Bronchial epithelial cell (primary cell): ENCODE results near the gene SOCS4. TPM values are rescaled to one million over a fixed set of nuclear protein-coding genes. Genes with fewer than 3 reads are reported as not detected.

ENCODE experiments used
- DNase-seq: peaks from one replicate; pipeline ENCODE4 v3.0.0-alpha.2; 2010; ENCODE audit warnings: low read depth
- FAIRE-seq: peaks from 2 replicates; lab custom pipeline; 2011; peaks lifted over from hg19 to GRCh38; lab: Jason Lieb, UNC
- H3K27me3 ChIP-seq: 2 replicates; pipeline ENCODE4 v1.5.1; 2011; ENCODE audit warnings: low read length; ENCODE audit not compliant: control insufficient read depth, insufficient read depth
- H3K36me3 ChIP-seq: 2 replicates; pipeline ENCODE4 v1.5.1; 2011; ENCODE audit warnings: low read length; ENCODE audit not compliant: control insufficient read depth, insufficient read depth
- H3K4me3 ChIP-seq: 2 replicates; pipeline ENCODE4 v1.5.1; 2011; ENCODE audit warnings: mild to moderate bottlenecking, low read depth, low read length, control low read depth
- total RNA-seq: library from RNA; depleted of rRNA; stranded (reverse); fragments of >200 nt; gene quantifications from 2 replicates; pipeline ENCODE4 v1.2.1, GENCODE V29; 2014
- TF ChIP-seq, protein P1 (sequence below): IDR thresholded peaks from 2 replicates; pipeline ENCODE4 v1.5.1; 2011; ENCODE audit warnings: mild to moderate bottlenecking, moderate library complexity, low read length, control low read depth, inconsistent platforms; ENCODE audit not compliant: insufficient read depth, severe bottlenecking

SOCS4 gene, protein sequence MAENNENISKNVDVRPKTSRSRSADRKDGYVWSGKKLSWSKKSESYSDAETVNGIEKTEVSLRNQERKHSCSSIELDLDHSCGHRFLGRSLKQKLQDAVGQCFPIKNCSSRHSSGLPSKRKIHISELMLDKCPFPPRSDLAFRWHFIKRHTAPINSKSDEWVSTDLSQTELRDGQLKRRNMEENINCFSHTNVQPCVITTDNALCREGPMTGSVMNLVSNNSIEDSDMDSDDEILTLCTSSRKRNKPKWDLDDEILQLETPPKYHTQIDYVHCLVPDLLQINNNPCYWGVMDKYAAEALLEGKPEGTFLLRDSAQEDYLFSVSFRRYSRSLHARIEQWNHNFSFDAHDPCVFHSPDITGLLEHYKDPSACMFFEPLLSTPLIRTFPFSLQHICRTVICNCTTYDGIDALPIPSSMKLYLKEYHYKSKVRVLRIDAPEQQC
- 10.0 and 13.6 TPM in 2 replicates for total RNA-seq

DNA sequence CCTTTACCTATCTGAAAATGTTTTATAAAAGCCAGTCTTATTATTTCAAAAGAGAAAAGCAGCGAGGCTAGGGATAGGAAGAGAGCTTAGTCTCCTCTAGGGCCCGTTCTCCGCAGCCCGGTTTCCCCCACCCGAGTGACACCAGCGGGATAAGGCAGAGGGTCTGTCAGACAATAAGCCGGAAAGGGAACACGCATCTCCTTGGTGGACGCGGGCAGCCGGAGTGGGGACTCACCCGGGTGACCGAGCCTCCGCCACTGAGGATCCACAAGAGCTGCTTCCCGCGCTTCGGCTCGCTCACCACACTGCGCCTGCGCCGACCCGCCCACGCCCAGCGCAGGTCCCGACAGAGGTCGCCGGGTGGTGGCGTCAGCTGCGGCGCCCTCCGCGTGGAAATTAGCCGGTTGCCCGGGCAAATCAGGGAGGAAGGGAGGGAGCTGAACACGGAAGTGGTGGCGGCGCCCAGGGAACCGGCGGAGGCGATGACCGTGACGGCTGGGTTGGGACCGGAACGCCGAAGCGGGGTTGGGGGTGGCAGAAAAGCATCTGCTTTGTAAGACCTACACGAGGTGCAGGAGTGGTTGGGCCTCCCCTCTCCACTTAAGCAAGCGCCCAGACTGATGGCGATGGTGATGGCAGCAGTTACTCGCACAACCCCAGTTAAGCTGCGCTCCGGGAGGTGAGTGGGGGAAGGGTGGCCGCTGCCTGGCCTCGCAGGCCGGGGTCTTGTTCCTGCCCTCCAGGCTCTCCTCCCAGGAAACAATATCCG, at the start of gene SOCS4, which contains the start of gene WDHD1:
SOCS4 (plus strand) TSS at position 444 of the 769 bp plus-strand sequence. CDS start 15,806 bp downstream, outside the sequence.
WDHD1 (minus strand) TSS at position 307 of the 769 bp plus-strand sequence. CDS start 312 bp downstream, outside the sequence.
- no peaks in the 10 kb centered on the region for H3K27me3 ChIP-seq
- H3K36me3 ChIP-seq: no peaks in the 10 kb centered on the region
- TF ChIP-seq, protein P1, sequence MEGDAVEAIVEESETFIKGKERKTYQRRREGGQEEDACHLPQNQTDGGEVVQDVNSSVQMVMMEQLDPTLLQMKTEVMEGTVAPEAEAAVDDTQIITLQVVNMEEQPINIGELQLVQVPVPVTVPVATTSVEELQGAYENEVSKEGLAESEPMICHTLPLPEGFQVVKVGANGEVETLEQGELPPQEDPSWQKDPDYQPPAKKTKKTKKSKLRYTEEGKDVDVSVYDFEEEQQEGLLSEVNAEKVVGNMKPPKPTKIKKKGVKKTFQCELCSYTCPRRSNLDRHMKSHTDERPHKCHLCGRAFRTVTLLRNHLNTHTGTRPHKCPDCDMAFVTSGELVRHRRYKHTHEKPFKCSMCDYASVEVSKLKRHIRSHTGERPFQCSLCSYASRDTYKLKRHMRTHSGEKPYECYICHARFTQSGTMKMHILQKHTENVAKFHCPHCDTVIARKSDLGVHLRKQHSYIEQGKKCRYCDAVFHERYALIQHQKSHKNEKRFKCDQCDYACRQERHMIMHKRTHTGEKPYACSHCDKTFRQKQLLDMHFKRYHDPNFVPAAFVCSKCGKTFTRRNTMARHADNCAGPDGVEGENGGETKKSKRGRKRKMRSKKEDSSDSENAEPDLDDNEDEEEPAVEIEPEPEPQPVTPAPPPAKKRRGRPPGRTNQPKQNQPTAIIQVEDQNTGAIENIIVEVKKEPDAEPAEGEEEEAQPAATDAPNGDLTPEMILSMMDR: no peak
- no peak for FAIRE-seq
- H3K4me3 ChIP-seq: peak within 1 kb of the TSS; percentile 70
- peak; percentile 87 for DNase-seq

DNA sequence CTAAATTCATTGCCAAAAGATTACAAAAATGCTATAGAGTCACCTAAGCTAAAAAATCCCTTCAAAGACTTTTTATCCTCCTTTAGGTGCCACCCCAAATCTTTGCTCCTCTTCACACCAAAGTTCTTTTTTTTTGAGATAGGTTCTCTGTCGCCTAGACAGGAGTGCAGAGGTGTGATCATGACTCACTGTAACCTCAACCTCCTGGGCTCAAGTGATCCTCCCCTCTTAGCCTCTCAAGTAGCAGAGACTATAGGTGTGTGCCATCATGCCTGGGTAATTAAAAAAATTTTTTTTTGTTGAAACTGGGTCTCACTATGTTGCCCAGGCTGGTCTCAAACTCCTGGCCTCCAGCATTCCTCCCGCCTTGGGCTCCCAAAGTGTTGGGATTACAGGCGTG, 48.0 kb upstream of the SOCS4 start:
- FAIRE-seq: no peak
- Histone ChIP-seq H3K4me3 (no peak overlapping the region), H3K27me3 (no peaks in the 10 kb centered on the region), H3K36me3 (no peaks in the 10 kb centered on the region)
- no peak for DNase-seq
- TF ChIP-seq, protein P1: no peak

DNA sequence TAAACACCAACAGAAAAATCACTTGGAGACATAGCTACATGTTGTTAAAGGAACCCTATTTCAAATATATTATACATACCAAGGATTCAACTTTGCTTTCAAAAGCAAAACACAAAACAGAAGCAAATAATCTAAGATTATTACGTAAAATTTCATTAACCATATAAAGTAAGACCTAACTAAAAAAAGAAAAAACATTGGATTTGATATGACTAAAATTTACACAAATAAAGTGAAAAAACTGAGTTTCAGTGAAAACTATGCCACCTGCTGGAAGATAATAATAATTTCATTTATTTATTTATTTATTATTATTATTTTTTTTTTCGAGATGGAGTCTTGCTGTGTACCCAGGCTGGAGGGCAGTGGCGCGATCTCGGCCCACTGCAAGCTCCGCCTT, 45.3 kb upstream of the SOCS4 start:
- FAIRE-seq: no peak

DNA sequence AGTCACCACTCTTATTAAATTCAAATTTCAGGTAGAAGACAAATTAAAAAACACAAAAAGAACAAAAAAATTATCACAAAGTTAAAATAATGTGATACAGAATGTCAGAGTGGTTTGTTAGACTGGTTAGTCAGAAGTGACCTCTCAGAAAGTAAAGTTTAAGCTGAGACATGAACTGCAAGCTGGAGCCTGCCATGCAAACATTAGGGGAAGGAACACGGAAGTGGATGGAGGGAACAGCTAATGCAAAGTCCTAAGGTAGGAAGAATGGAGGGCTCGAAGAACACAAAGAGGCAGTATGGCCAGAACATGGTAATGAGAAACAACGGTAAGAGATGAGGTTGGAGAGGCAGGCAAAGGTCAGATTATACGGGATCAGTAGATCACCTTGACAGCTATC, 41.9 kb upstream of the SOCS4 start:
- Histone ChIP-seq H3K27me3 (no peaks in the 10 kb centered on the region), H3K4me3 (no peak overlapping the region), H3K36me3 (no peaks in the 10 kb centered on the region)
- no peak for FAIRE-seq
- TF ChIP-seq, protein P1: no peak
- peak; percentile 89 for DNase-seq

More for the DNA sequence above, 45.3 kb upstream of the SOCS4 start:
- Histone ChIP-seq H3K4me3 (no peak overlapping the region), H3K27me3 (no peaks in the 10 kb centered on the region), H3K36me3 (no peaks in the 10 kb centered on the region)
- TF ChIP-seq, protein P1: peak; percentile 1
- peak; percentile 12 for DNase-seq

DNA sequence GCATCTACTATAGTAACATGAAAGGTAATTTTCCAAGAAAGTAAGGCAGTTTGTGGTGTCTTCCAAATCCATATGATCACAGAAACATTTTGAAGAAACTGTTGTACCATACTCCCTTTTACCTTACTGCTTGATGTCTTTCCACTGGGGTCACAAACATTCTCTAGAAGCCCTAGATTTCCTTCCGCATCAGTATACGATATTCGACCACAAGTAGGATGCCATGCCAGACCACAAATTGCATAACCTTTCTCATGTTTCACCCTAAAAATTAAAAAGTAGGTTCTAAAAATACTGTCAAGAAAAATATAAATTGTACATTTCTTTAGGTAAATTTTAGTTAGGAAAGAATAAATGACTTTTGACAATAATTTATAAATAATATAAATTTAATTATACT, 26.7 kb upstream of the SOCS4 start:
- Histone ChIP-seq H3K4me3 (no peak overlapping the region), H3K27me3 (no peaks in the 10 kb centered on the region), H3K36me3 (peaks cover 1% of the 10 kb centered on the region)
- TF ChIP-seq, protein P1: no peak
- no peak for FAIRE-seq
- DNase-seq: no peak
